Panc1 (cell line): ENCODE results near the gene ISOC2. TPM values are rescaled to one million over a fixed set of nuclear protein-coding genes. Genes with fewer than 3 reads are reported as not detected.

Experiments
- ATAC-seq: fragments of 200-7000 bp; cut with Tn5 transposase; 2 replicates; pipeline ENCODE4 v1.9.1; 2020; ENCODE audit warnings: mild to moderate bottlenecking, moderate library complexity
- BruUV-seq: library from RNA; stranded (reverse); fragments of 400-500 nt; replicated peaks from 2 replicates; lab custom pipeline; 2021; lab: Mats Ljungman, UMichigan
- CTCF ChIA-PET: fragments of 300-600 bp; sonication (Branson Sonifier 250); formaldehyde crosslinking; loops from one replicate; lab custom pipeline; 2022; ENCODE audit warnings: antibody characterized with exemption; lab: Charles Lee
- POLR2A ChIA-PET: fragments of 300-600 bp; sonication (Branson Sonifier 250); formaldehyde crosslinking; loops from one replicate; lab custom pipeline; 2022; ENCODE audit warnings: antibody characterized with exemption; lab: Charles Lee
- DNase-seq: peaks from one replicate; pipeline ENCODE4 v3.0.0-alpha.2; 2010; ENCODE audit warnings: low read depth, low spot score
- H3K27ac ChIP-seq: 2 replicates; pipeline ENCODE4 v1.5.1; 2011; ENCODE audit warnings: mild to moderate bottlenecking, low read length, inconsistent platforms
- H3K27me3 ChIP-seq: fragments of 200-500 bp; sonication (Bioruptor generic); 2 replicates; pipeline ENCODE4 v1.6.0; 2014; ENCODE audit warnings: low read length, inconsistent platforms; ENCODE audit not compliant: control insufficient read depth, insufficient read depth
- H3K36me3 ChIP-seq: fragments of 200-500 bp; sonication (Bioruptor generic); 2 replicates; pipeline ENCODE4 v1.5.1; 2014; ENCODE audit warnings: inconsistent platforms, mild to moderate bottlenecking, low read length, moderate library complexity; ENCODE audit not compliant: control insufficient read depth, insufficient read depth
- H3K4me1 ChIP-seq: 2 replicates; pipeline ENCODE4 v1.5.1; 2011; ENCODE audit warnings: inconsistent platforms, mild to moderate bottlenecking, low read length, moderate library complexity; ENCODE audit not compliant: control insufficient read depth, insufficient read depth
- H3K4me3 ChIP-seq, 2 experiments: 2 replicates each; pipeline ENCODE4 v1.5.1; 2011 to 2012; ENCODE audit warnings: low read depth in 2 of 2, low read length in 2 of 2, mild to moderate bottlenecking in 2 of 2, inconsistent platforms in 1 of 2, moderate library complexity in 1 of 2
- H3K9me3 ChIP-seq: fragments of 200-500 bp; sonication (Bioruptor generic); 2 replicates; pipeline ENCODE4 v1.5.1; 2014; ENCODE audit warnings: low read depth, mild to moderate bottlenecking, inconsistent platforms, low read length, moderate library complexity; ENCODE audit not compliant: control insufficient read depth, insufficient read depth
- CTCF ChIP-seq: fragments of 450-650 bp; IDR thresholded peaks from 2 replicates; pipeline ENCODE4 v1.5.1; 2017; ENCODE audit warnings: mild to moderate bottlenecking
- POLR2AphosphoS5 ChIP-seq: IDR thresholded peaks from 2 replicates; pipeline ENCODE4 v1.6.1; 2012; ENCODE audit warnings: mild to moderate bottlenecking, low read depth, low read length, moderate library complexity
- REST ChIP-seq, 2 experiments: IDR thresholded peaks; 2 replicates each; pipeline ENCODE4 v1.6.1; 2011 to 2012; ENCODE audit warnings: low read depth in 2 of 2, control low read depth in 1 of 2, low read length in 1 of 2, mild to moderate bottlenecking in 1 of 2, moderate library complexity in 1 of 2; ENCODE audit not compliant: insufficient read depth in 1 of 2
- SIN3A ChIP-seq: IDR thresholded peaks from 2 replicates; pipeline ENCODE4 v1.6.1; 2012; ENCODE audit warnings: low read depth, mild to moderate bottlenecking, low read length, moderate library complexity, borderline replicate concordance; ENCODE audit not compliant: insufficient read depth
- TCF7L2 ChIP-seq: IDR thresholded peaks from 2 replicates; pipeline ENCODE4 v1.6.1; 2011; ENCODE audit warnings: mild to moderate bottlenecking, low read depth, low read length, inconsistent platforms
- in situ Hi-C: cut with HindIII; loops from 2 replicates; pipeline ENCODE4 v1.10.0; 2016; ENCODE audit warnings: low sequenced_read_pairs, low pct_unique_long_range_greater_than_20kb
- intact Hi-C: fragments of 100-400 bp; cut with micrococcal nuclease; formaldehyde crosslinking; loops from one replicate; pipeline ENCODE4 v1.10.0; 2022; ENCODE audit not compliant: unreplicated experiment
- total RNA-seq: library from RNA; stranded (reverse); gene quantifications from one replicate; pipeline ENCODE4 v1.2.1, GENCODE V29; 2021; ENCODE audit not compliant: unreplicated experiment

ISOC2 gene
- total RNA-seq, 1 experiment from 2014 or later, result 150 TPM

- ATAC-seq, result no peak
- in situ Hi-C loops, result no loop called here
- BruUV-seq, result no TSS peak
- TF ChIP-seq TCF7L2, result no peak
- no peak for TF ChIP-seq REST (IDR thresholded peaks at IDR 0.05; ENCODE audit: insufficient read depth in 1 of 2, low read depth in 2 of 2, low read length in 1 of 2)
- TF ChIP-seq POLR2AphosphoS5, result no peak
- TF ChIP-seq SIN3A, result no peak
- TF ChIP-seq CTCF, result no peak
- Histone ChIP-seq H3K4me1 (peaks cover 15% of the 10 kb centered on the region), H3K27ac (no peak overlapping the region), H3K27me3 (peaks cover 21% of the 10 kb centered on the region), H3K4me3 (no peak overlapping the region), H3K9me3 (no peaks in the 10 kb centered on the region), H3K36me3 (no peaks in the 10 kb centered on the region)
- intact Hi-C loops, result no loop called here
- no peak for DNase-seq
- ChIA-PET CTCF (no interaction called here), POLR2A (no interaction called here)
Measured at GRCh38 chr19:55444646-55445045, 16.8 kb downstream of the ISOC2 start.

- in situ Hi-C loops, result no loop called here
- no TSS peak for BruUV-seq
Measured at GRCh38 chr19:55443824-55444480, 17.5 kb downstream of the ISOC2 start.

More at GRCh38 chr19:55443824-55444480, 17.5 kb downstream of the ISOC2 start:
- Histone ChIP-seq H3K27me3 (peaks cover 21% of the 10 kb centered on the region), H3K36me3 (no peaks in the 10 kb centered on the region), H3K4me1 (peaks cover 15% of the 10 kb centered on the region), H3K27ac (no peak overlapping the region), H3K9me3 (no peaks in the 10 kb centered on the region), H3K4me3 (no peak overlapping the region)
- intact Hi-C loops, result no loop called here
- DNase-seq (no peak), ATAC-seq (no peak)
- TF ChIP-seq POLR2AphosphoS5 (no peak), REST (IDR thresholded peaks at IDR 0.05; ENCODE audit: insufficient read depth in 1 of 2, low read depth in 2 of 2, low read length in 1 of 2) (no peak), SIN3A (no peak), CTCF (no peak), TCF7L2 (no peak)
- ChIA-PET POLR2A (no interaction called here), CTCF (interaction anchor here (0.6 to 0.8 kb wide), 2 partner anchors 33 to 43 kb away, joined by 3 to 4 read pairs; no protein-coding TSS in a partner anchor)
